A204.1 (cell line): ENCODE results near the gene RNF220.

Source experiments
- FAIRE-seq: peaks from 2 replicates; lab custom pipeline; 2012; peaks lifted over from hg19 to GRCh38; lab: Jason Lieb, UNC

The RNF220 gene

DNA sequence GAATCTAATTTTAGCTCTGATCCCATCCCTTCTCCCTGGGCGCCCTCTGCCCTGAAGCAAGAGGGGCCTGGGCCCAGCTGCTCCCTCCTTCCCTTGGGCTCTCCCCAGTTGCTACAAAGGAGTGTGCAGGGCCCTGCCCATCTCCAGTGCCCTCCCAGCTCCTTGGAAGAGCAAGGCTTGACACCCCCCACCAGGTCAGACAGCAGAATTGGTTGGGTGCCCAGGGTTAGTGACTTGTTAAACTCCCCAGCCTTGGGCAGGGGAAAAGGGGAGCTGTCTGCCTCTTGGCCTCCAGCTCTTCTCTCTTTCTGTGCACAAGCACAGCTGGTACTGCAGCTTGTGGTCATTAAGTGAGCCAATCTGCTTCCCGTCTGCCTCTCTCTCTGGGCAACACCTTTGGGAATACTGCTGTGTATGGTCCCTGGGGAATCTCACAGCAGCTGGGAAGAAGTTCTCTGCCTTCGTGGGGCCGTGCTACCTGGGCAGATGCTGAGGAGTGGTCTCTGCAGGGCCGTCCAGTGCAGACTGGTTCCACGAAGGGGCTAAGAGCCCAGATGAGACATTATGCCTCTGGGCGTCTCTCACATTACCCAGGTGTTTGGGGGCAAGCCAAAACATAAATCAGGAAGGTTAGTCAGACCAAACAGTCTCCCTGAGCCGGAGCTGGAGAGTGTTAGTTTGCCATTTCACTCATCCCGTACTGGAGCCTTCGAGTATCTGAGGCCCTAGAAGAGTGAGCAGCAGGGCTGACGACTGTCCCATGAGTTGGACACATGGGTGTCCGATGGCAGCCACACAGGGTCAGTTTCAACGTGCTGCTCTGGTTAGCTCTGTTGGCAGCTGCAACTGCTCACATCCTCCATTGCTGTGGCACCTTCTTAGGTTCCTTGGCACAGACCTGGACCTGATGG, 231.9 kb downstream of the RNF220 start:
- FAIRE-seq = no peak

DNA sequence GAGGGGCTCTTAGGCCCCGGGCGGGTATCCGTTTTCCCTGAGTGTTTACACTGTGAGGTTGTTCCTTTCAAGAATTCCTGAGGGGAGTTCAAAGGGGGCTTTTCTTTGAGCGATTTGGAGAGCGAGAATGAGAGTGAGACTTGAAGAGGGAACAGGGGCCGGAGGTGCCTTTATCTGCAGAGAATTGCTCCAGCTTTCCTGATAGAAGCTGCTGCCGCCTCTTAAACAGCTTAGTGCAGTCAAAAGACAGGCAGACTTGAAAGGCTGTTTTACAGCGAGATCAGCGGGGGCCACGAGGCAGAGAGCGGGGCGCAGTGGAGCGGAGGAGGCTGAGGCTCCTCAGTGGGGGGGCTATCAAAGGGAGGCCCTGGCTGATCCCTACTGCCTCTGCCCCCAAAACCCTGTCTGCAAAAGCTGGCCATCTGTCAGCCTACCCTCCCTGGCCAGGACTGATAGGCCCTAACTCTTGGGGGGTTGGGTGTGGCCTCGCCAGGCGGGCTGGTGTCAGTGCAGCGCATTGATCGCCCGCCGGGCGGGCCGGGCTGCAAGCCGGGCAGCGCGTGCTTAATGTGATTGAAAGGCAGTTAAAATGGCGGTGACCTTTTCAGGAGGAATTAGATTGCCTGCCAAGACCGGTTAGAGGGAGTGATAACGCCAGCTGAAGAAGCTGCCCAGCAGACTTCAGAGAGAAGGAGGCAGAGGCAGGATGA, 232.8 kb downstream of the RNF220 start:
- no peak for FAIRE-seq

GRCh38 chr1:44640200-44640853, 235.3 kb downstream of the RNF220 start:
- no peak for FAIRE-seq

DNA sequence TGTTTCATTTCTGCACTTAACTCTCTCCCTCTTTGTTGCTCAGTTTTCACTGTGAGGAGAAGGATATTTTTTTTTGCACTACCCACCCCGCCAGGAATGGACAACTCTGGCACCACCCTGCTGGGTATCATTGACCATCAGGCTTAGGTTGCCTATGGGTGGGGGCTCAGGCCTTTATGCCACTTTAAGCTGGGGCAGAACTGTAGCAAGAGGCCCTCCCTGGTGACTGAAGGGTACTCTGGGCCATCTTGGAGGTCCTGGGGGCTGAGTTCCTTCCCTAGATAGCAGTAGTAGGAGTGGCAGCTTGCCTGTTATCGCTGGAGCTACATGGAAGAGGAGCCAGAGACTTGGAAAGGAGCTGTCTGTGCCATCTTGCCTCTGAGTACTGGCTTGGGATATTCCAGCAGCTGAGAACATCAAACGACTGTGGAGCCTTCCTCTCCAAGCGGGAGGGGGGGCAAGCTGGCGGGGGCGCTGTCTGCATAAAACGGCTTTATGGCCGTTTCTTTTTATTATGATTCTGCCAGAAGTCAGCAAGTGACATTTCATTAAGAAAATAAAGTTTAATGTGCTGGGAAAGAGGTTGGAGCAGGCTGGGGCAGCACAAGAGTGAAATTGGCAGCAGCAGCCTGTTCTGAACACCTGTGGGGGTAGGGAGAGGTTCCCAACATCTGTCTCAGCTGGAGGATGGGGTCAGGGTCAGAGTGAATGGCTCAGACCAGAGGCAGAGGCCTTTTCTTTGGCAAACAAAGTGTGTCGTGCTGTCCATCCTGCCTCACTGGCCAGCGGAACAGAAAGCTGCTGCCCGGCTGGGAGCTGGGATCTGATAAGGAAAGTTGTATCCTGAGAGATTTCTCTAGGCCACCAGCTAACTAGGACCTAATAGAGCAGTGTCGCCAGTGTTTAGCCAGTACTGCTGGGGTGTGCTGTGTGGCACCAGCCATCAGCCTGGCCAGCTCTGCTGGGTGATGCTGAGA, 236.4 kb downstream of the RNF220 start:
- no peak for FAIRE-seq

GRCh38 chr1:44642255-44642654, 237.2 kb downstream of the RNF220 start:
- no peak for FAIRE-seq

DNA sequence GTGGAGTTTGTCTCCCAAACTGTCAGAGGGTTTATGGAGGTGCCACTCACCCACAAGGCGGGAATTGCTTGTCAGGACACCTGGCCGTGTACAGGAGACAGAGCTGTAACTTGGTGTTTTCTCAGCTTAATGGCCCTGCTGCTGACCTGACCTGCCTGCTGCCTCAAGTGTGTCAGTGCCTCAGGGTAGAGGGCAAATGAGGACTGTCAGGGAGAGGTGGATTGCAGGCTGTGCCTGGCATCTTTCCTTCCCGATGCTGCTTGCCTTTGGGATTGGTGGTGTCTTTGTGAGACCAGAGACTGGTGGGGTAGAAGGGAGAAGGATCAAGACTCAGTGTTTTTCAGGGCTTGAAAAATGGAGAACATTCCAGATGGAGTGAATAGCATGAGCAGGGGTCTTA, 237.9 kb downstream of the RNF220 start:
- no peak for FAIRE-seq

DNA sequence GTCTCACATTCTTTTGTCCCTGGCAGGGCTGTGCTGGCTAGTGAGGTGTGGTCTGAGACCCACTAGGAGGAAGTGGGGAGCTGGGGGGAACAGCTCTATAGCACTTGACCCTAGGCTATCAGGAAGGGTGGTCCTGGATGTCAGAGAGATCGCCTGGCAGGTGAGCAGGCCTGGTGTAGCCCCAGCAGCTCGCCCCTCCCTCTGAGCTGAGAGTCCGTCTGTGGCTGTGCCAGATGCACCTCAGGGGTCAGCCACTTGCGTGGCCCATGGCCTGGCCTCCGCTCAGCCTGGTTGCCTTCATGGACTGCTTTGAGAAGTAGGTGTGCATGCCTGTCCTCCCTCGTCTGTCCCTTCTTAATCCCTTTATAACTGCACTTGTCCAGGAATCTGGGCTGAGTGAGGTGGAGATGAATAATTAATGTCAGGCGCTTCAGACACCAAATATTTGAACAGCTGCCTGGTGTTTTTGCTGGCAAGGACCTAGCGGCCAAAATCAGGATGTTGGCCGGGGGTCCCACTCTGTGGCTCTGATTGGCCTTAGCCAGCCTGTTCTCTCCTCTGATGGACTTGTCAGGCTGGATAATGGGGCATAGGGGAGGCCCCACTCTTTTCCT, 238.8 kb downstream of the RNF220 start:
- no peak for FAIRE-seq

GRCh38 chr1:44644806-44645205, 239.8 kb downstream of the RNF220 start:
- no peak for FAIRE-seq

- FAIRE-seq = no peak
Measured at GRCh38 chr1:44645476-44646244, 240.6 kb downstream of the RNF220 start.

DNA sequence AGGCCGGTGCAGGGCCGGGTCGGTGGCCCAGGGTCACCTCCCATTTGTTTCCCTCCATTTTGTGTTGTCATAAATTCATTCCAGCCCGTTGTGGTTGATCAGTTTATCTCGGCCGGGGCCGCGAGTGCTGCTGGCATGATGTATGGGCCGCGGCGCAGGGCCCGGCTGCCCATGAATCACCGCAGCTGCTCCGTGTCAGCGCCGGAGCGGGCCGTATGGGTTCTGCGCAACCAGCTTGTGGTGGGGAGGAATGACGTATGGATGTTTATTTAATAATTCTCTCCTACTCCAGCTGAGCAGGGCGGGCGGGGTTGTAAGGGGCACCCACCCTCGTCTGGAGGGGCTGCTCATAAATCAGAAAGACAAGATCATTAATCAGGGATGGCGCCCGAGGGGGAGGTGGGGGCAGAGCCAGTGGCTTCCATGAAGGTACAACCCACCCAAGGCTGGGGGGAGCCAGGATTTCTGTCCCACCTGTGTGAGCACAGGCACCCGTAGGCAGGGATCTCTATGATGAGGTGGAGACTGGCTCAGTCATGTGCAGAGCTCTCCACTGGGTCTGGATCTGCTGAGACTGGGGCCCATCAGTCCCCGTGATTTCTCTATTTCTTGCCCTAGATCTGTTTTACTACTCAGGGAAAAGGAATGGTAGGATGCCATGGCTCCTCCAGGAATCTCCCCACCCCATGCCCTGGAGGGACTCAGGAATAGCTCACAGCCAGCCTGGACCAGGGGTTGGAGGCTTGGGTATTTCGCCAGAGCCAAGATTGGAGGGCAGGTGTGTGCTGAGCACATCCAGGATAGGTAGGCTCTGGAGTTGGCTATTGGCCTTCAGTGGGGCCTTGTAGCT, 241.4 kb downstream of the RNF220 start:
- FAIRE-seq = no peak

DNA sequence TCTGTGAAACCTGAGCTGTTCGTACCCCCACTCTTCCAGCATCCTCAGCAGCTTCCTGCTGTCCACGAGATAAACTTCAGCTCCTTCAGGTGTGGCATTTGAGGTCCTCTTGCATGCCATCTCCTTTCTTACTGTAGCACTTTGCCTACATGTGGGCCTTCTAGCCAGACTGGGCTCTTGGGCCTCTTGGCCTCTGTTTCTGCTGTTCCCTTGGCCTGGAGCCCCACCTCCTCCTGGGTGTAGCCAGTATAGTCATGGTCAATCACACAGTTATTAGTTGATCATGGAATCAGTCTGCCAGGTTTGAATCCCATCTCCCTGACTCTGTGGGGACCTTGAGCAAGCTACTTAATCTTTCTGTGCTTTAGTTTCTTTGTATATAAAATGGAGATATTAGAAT, 242.8 kb downstream of the RNF220 start:
- FAIRE-seq = no peak

GRCh38 chr1:44648529-44649250, 243.6 kb downstream of the RNF220 start:
- no peak for FAIRE-seq

- FAIRE-seq = no peak
Measured at GRCh38 chr1:44649788-44650158, 244.7 kb downstream of the RNF220 start.

- FAIRE-seq = no peak
Measured at GRCh38 chr1:44650159-44650831, 245.2 kb downstream of the RNF220 start.

GRCh38 chr1:44651069-44651468, 246.0 kb downstream of the RNF220 start:
- no peak for FAIRE-seq

DNA sequence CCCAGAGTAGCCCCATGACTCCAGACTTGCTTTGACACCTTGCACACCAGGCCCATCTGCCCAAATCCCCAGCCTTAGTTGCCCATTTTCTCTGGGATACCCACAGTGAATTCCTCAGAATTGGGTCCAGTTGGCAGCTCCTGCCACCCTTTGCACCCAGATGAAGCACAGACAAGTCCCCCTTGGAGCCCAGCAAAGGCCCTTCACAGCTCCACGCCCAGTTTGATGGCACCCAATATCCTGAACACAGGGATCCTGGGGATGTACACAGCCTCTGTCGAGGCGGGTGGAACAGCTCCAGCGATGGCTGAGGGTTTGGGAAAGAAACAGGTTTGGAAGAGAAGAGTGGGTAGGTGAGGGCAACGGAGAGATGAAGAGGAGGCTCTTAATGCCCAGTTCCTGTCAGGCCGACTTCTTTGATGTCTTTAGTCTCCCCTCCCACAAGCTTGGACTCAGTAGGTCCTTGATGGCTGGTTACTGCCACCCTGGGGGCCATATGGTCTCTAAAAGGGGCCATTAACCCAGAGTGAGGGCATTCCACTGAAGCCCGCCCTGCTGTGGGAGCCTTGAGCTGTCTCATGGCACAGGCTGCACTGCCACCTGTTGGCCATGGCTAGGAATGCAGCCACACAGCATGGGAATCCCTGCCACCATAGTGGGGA, 247.5 kb downstream of the RNF220 start:
- FAIRE-seq = no peak

DNA sequence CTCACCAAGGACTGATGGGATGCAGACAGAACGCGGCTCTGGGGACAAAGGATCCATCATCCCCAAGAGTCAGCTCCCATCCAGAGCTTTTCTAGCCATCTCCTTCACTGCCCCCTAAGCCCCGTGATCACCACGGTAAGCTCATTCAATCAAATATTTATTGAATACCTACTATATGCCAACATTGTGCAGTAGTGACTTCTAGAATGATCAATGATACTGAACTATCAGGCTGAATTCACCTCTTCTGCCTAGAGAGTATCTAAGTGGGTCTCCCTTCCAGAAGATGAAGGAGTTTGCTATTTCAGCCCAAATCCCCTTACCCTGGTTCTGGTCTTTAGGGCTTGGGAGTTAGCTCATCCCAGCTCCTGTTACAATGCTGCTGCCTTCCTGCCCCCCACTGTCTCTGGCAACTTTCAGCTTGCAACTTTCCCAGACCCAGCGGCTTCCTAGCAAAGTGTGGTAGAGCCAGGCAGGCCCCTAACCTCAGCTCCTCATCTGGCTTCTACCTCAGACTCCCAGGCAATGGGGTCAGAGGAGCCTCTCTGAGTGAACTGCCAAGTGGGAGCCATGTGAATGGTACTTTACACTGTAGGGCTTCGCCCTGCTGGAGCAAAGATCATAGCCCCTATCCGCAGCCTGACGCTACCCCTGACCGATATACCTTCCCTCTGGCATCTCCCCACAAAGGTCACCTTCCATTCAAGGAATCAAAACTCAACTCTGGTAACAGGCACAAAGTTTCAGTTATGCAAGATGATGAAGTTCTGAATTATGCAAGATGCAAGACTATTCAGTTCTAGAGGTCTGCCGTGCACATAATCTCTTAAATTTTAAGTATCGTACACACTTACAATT, 248.3 kb downstream of the RNF220 start:
- FAIRE-seq = no peak
